HepG2 (cell line): ENCODE data around the gene TMEM53. TPM values are rescaled to one million over a fixed set of nuclear protein-coding genes. Genes with fewer than 3 reads are reported as not detected.

Experiments used
- ATAC-seq: fragments of 200-7000 bp; cut with Tn5 transposase; 3 replicates; pipeline ENCODE4 v1.9.1; 2020; ENCODE audit warnings: mild to moderate bottlenecking, moderate library complexity
- BruUV-seq: library from RNA; stranded (reverse); fragments of 400-500 nt; replicated peaks from 2 replicates; lab custom pipeline; 2021; lab: Mats Ljungman, UMichigan
- CTCF ChIA-PET: fragments of 300-600 bp; formaldehyde crosslinking; extraction: SDS; loops from one replicate; lab custom pipeline; 2021; ENCODE audit warnings: low total read pairs, inconsistent platforms, low intra/inter-chr PET ratio; lab: Yijun Ruan, JAX
- POLR2A ChIA-PET: fragments of 350-600 bp; sonication (Branson Sonifier 250); formaldehyde crosslinking; loops from one replicate; lab custom pipeline; 2020; ENCODE audit warnings: antibody characterized with exemption, inconsistent platforms; lab: Yijun Ruan, JAX
- DNase-seq: peaks from one replicate; pipeline ENCODE4 v3.0.0-alpha.2; 2015; ENCODE audit warnings: low spot score
- FAIRE-seq: peaks from 3 replicates; lab custom pipeline; 2011; peaks lifted over from hg19 to GRCh38; lab: Jason Lieb, UNC
- H2AFZ ChIP-seq: one replicate; pipeline ENCODE4 v1.6.1; 2011; ENCODE audit warnings: low read length, inconsistent platforms
- H3K27ac ChIP-seq: fragments of 300-600 bp; 3 replicates; pipeline ENCODE4 v1.8.0; 2011; ENCODE audit warnings: mixed run types, mild to moderate bottlenecking, mixed read lengths, low read length, inconsistent platforms; ENCODE audit not compliant: insufficient read depth; ENCODE audit errors: extremely low read length
- H3K27me3 ChIP-seq, 2 experiments: fragments of 200-600 bp in 1 of 2; 2 replicates in 1 of 2; 3 replicates in 1 of 2; pipeline versions ENCODE4 v1.6.0 to v1.8.0; 2011; ENCODE audit warnings: low read length in 2 of 2, mild to moderate bottlenecking in 2 of 2, moderate library complexity in 2 of 2, inconsistent platforms in 1 of 2; ENCODE audit not compliant: insufficient read depth in 2 of 2, control insufficient read depth in 1 of 2
- H3K36me3 ChIP-seq, 2 experiments: fragments of 200-600 bp in 1 of 2; replicated peaks in 1 of 2; 2 replicates in 1 of 2; 3 replicates in 1 of 2; pipeline versions ENCODE4 v1.5.1 to v1.8.0; 2011; ENCODE audit warnings: low read length in 2 of 2, inconsistent platforms in 1 of 2; ENCODE audit not compliant: insufficient read depth in 2 of 2, control insufficient read depth in 1 of 2
- H3K4me1 ChIP-seq: 2 replicates; pipeline ENCODE4 v1.5.1; 2012; ENCODE audit warnings: low read length, inconsistent platforms; ENCODE audit not compliant: insufficient read depth
- H3K4me2 ChIP-seq: 2 replicates; pipeline ENCODE4 v1.6.0; 2011; ENCODE audit warnings: low read depth, low read length, inconsistent platforms
- H3K4me3 ChIP-seq, 3 experiments: fragments of 200-600 bp in 1 of 3; sonication (generic), shearing (Covaris generic) in 1 of 3; replicated peaks in 1 of 3; 2 replicates each; pipeline ENCODE4 v1.5.1; 2011 to 2016; ENCODE audit warnings: low read length in 3 of 3, inconsistent platforms in 2 of 3, low read depth in 2 of 3, mild to moderate bottlenecking in 2 of 3, control low read depth in 1 of 3, mixed read lengths in 1 of 3; ENCODE audit not compliant: insufficient read depth in 1 of 3
- H3K79me2 ChIP-seq: one replicate; pipeline ENCODE4 v1.6.1; 2011; ENCODE audit warnings: low read length, inconsistent platforms; ENCODE audit not compliant: insufficient read depth
- H3K9ac ChIP-seq: 2 replicates; pipeline ENCODE4 v1.6.0; 2011; ENCODE audit warnings: mild to moderate bottlenecking, low read depth, low read length, inconsistent platforms; ENCODE audit not compliant: insufficient read depth
- H3K9me3 ChIP-seq: 2 replicates; pipeline ENCODE4 v1.5.1; 2012; ENCODE audit warnings: mild to moderate bottlenecking, low read length
- H4K20me1 ChIP-seq: 2 replicates; pipeline ENCODE4 v1.6.0; 2011; ENCODE audit warnings: inconsistent platforms, mild to moderate bottlenecking, low read length, moderate library complexity; ENCODE audit not compliant: insufficient read depth
- CBFB ChIP-seq: sonication (generic); formaldehyde crosslinking; IDR thresholded peaks from 2 replicates; pipeline ENCODE4 v1.4.0; 2020; ENCODE audit warnings: missing genetic modification reagents
- GATAD1 ChIP-seq: IDR thresholded peaks from 2 replicates; pipeline ENCODE4 v1.6.1; 2016; ENCODE audit warnings: missing genetic modification reagents, missing compliant biosample characterization
- HDAC1 ChIP-seq: sonication (generic); formaldehyde crosslinking; IDR thresholded peaks from 2 replicates; pipeline ENCODE4 v1.5.1; 2020; ENCODE audit warnings: mild to moderate bottlenecking, missing genetic modification reagents
- NFYC ChIP-seq: IDR thresholded peaks from 2 replicates; pipeline ENCODE4 v1.6.1; 2016; ENCODE audit warnings: missing genetic modification reagents, missing compliant biosample characterization
- ONECUT2 ChIP-seq: sonication (generic); formaldehyde crosslinking; IDR thresholded peaks from 2 replicates; pipeline ENCODE4 v1.4.0; 2020; ENCODE audit warnings: missing genetic modification reagents
- PAX8 ChIP-seq: sonication (generic); formaldehyde crosslinking; IDR thresholded peaks from 2 replicates; pipeline ENCODE4 v1.8.0; 2022; ENCODE audit warnings: mild to moderate bottlenecking, missing genetic modification reagents, borderline replicate concordance
- RFXAP ChIP-seq: sonication (generic); formaldehyde crosslinking; IDR thresholded peaks from 2 replicates; pipeline ENCODE4 v1.4.0; 2020; ENCODE audit warnings: missing genetic modification reagents, borderline replicate concordance
- ZBTB8A ChIP-seq: sonication (generic); formaldehyde crosslinking; IDR thresholded peaks from 2 replicates; pipeline ENCODE4 v1.4.0; 2020; ENCODE audit warnings: mild to moderate bottlenecking, low read depth, missing genetic modification reagents, borderline replicate concordance
- ZKSCAN1 ChIP-seq: fragments of 150-350 bp; IDR thresholded peaks from 2 replicates; pipeline ENCODE4 v1.6.1; 2014; ENCODE audit warnings: low read length
- ZNF205 ChIP-seq: IDR thresholded peaks from 2 replicates; pipeline ENCODE4 v1.6.1; 2018; ENCODE audit warnings: missing biosample characterization, missing genetic modification reagents
- ZNF3 ChIP-seq: IDR thresholded peaks from 2 replicates; pipeline ENCODE4 v1.7.0; 2017; ENCODE audit warnings: inconsistent platforms
- ZNF350 ChIP-seq: sonication (generic); formaldehyde crosslinking; IDR thresholded peaks from 2 replicates; pipeline ENCODE4 v1.4.0; 2020; ENCODE audit warnings: mild to moderate bottlenecking, low read depth, missing genetic modification reagents, borderline replicate concordance
- ZNF563 ChIP-seq: sonication (generic); formaldehyde crosslinking; IDR thresholded peaks from 2 replicates; pipeline ENCODE4 v1.8.0; 2022; ENCODE audit warnings: mild to moderate bottlenecking, moderate library complexity, missing genetic modification reagents
- ZNF652 ChIP-seq: IDR thresholded peaks from 2 replicates; pipeline ENCODE4 v1.6.1; 2016; ENCODE audit warnings: low read depth, borderline replicate concordance
- ZSCAN9 ChIP-seq: IDR thresholded peaks from 2 replicates; pipeline ENCODE4 v1.6.1; 2016; ENCODE audit warnings: borderline replicate concordance
- WGBS: methylation state at CpG from one replicate; pipeline ENCODE4 v1.1.6; 2017; ENCODE audit warnings: low lambda C conversion rate; 5-methylcytosine and 5-hydroxymethylcytosine counted together
- in situ Hi-C: cut with HindIII; loops from 2 replicates; pipeline ENCODE4 v1.10.0; 2017; ENCODE audit warnings: low pct_unique_long_range_greater_than_20kb; ENCODE audit not compliant: extremely low pct_ligation_motif_present
- intact Hi-C: fragments of 100-400 bp; cut with micrococcal nuclease; formaldehyde crosslinking; loops from one replicate; pipeline ENCODE4 v1.10.0; 2022; ENCODE audit not compliant: unreplicated experiment
- polyA plus RNA-seq, 8 experiments: library from polyadenylated mRNA; depleted of rRNA in 3 of 8; stranded (reverse) in 7 of 8; unstranded in 1 of 8; fragments of >200 nt; fragmentation: Illumina TruSeq in 4 of 8; extraction: Trizol in 4 of 8; gene quantifications; 2 replicates each; pipeline versions ENCODE4 v1.2.1 to v1.2.3, GENCODE V29; 2011 to 2016; ENCODE audit warnings: low read depth in 4 of 8, missing spikeins in 1 of 8, mixed read lengths in 1 of 8; ENCODE audit not compliant: insufficient read depth in 1 of 8
- total RNA-seq, 5 experiments: library from RNA; depleted of rRNA; stranded (reverse); fragments of >200 nt; fragmentation: Illumina TruSeq; extraction: Trizol; gene quantifications; 2 replicates each; pipeline ENCODE4 v1.2.3, GENCODE V29; 2016; ENCODE audit warnings: low read depth in 1 of 5
- TF ChIP-seq, protein P1 (sequence below): sonication (generic); formaldehyde crosslinking; IDR thresholded peaks from 2 replicates; pipeline ENCODE4 v1.8.0; 2023; ENCODE audit warnings: mild to moderate bottlenecking, missing genetic modification reagents

TMEM53 gene
- total and polyA plus RNA-seq, 2 of the 13 experiments (the other 11 are each of a cell fraction or from before 2014, with no cell fraction given): 12.6 to 20.2 TPM

DNA sequence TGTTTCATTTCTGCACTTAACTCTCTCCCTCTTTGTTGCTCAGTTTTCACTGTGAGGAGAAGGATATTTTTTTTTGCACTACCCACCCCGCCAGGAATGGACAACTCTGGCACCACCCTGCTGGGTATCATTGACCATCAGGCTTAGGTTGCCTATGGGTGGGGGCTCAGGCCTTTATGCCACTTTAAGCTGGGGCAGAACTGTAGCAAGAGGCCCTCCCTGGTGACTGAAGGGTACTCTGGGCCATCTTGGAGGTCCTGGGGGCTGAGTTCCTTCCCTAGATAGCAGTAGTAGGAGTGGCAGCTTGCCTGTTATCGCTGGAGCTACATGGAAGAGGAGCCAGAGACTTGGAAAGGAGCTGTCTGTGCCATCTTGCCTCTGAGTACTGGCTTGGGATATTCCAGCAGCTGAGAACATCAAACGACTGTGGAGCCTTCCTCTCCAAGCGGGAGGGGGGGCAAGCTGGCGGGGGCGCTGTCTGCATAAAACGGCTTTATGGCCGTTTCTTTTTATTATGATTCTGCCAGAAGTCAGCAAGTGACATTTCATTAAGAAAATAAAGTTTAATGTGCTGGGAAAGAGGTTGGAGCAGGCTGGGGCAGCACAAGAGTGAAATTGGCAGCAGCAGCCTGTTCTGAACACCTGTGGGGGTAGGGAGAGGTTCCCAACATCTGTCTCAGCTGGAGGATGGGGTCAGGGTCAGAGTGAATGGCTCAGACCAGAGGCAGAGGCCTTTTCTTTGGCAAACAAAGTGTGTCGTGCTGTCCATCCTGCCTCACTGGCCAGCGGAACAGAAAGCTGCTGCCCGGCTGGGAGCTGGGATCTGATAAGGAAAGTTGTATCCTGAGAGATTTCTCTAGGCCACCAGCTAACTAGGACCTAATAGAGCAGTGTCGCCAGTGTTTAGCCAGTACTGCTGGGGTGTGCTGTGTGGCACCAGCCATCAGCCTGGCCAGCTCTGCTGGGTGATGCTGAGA is 32.9 kb downstream of the TMEM53 start:
- Histone ChIP-seq H2AFZ (no peak overlapping the region), H3K4me1 (no peaks in the 10 kb centered on the region), H3K4me2 (no peak overlapping the region), H3K27ac (no peak overlapping the region), H3K27me3 (no peaks in the 10 kb centered on the region), H3K9me3 (no peaks in the 10 kb centered on the region), H4K20me1 (no peaks in the 10 kb centered on the region), H3K79me2 (no peaks in the 10 kb centered on the region)
- in situ Hi-C loops: no loop called here
- BruUV-seq: no TSS peak
- DNase-seq: no peak
- intact Hi-C loops: no loop called here
- ATAC-seq: no peak
- FAIRE-seq: no peak
- TF ChIP-seq ZSCAN9 (CRISPR knock-in tag) (no peak), ONECUT2 (no peak), ZNF3 (no peak), ZBTB8A (CRISPR knock-in tag) (no peak), NFYC (CRISPR knock-in tag) (no peak), PAX8 (CRISPR knock-in tag) (no peak), ZNF563 (CRISPR knock-in tag) (no peak), ZKSCAN1 (no peak), CBFB (no peak), HDAC1 (CRISPR knock-in tag) (no peak), ZNF652 (no peak), RFXAP (no peak), GATAD1 (CRISPR knock-in tag) (no peak), ZNF350 (no peak), ZNF205 (CRISPR knock-in tag) (no peak)
- TF ChIP-seq, protein P1, sequence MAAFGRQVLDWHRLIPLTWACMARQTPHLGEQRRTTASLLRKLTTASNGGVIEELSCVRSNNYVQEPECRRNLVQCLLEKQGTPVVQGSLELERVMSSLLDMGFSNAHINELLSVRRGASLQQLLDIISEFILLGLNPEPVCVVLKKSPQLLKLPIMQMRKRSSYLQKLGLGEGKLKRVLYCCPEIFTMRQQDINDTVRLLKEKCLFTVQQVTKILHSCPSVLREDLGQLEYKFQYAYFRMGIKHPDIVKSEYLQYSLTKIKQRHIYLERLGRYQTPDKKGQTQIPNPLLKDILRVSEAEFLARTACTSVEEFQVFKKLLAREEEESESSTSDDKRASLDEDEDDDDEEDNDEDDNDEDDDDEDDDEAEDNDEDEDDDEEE: no peak
- TF ChIP-seq, all 625 proteins: peak for 0
- H3K36me3 ChIP-seq: peaks cover 57 to 93% of the 10 kb centered on the region in 2 experiments
- WGBS: 95% methylated on average over 8 of the region's 12 CpGs
- ChIA-PET CTCF (no interaction called here), POLR2A (interaction anchor here (1.4 to 2.2 kb wide), 3 partner anchors 10 to 33 kb away, joined by 5 to 14 read pairs (median 5); partner anchors contain the start of genes ARMH1 and TMEM53)
- no peak overlapping the region for H3K4me3 ChIP-seq
- no peak overlapping the region for H3K9ac ChIP-seq
